Measurements from ENCODE around the gene LLGL2. TPM values are rescaled to one million over a fixed set of nuclear protein-coding genes. Genes with fewer than 3 reads are reported as not detected.
"Not testable (repeated sequence)": the region's sequence is repeated elsewhere in the genome, so short reads cannot be mapped to it uniquely, and the experiment has no call there.

Gene LLGL2
- total and polyA plus RNA-seq, 10 donors, result 28.6 to 153 (median 80.0) TPM

DNA sequence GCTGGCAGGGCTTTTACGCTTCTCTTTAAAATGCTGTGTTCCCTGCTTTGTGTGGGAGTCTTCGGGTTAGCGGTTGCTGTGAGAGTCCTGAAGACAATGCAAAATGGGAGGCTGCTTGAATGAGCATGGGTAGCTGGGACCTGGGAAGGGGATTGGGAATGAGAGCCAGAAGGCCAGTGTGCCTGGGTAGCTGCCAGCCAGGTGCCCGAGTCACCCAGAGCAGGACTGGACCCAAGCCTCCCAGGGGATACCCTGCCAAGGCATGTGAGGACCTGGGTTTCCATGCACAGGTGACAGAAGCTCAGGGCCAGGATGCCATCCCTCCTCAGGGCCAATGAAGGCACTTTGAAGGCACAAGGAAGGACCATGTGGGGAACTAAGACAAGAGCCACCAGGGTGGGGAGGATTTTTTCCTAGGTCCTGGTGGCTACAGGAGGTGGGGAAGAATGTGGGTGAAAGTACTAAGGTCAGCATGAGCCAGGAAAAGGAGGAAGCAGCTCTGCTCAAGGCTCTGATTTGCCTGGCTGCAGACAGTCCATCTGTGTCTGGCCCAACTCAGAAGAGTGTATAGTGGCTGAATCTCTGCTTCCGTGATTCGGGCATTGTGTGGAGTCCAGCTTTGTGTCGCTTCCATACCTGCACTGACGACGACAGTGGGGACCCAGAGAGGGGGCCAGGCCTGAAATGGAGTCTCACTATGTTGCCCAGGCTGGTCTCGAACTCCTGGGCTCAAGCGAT lies 48.6 kb upstream of the LLGL2 start:
- TF ChIP-seq, protein P1, sequence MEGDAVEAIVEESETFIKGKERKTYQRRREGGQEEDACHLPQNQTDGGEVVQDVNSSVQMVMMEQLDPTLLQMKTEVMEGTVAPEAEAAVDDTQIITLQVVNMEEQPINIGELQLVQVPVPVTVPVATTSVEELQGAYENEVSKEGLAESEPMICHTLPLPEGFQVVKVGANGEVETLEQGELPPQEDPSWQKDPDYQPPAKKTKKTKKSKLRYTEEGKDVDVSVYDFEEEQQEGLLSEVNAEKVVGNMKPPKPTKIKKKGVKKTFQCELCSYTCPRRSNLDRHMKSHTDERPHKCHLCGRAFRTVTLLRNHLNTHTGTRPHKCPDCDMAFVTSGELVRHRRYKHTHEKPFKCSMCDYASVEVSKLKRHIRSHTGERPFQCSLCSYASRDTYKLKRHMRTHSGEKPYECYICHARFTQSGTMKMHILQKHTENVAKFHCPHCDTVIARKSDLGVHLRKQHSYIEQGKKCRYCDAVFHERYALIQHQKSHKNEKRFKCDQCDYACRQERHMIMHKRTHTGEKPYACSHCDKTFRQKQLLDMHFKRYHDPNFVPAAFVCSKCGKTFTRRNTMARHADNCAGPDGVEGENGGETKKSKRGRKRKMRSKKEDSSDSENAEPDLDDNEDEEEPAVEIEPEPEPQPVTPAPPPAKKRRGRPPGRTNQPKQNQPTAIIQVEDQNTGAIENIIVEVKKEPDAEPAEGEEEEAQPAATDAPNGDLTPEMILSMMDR (IDR thresholded peaks at IDR 0.05 in 8 of 11, conservative IDR thresholded peaks at IDR 0.05 in 3 of 11), result no peak
- TF ChIP-seq POLR2A (IDR thresholded peaks at IDR 0.05) (no peak), POLR2AphosphoS5 (IDR thresholded peaks at IDR 0.05) (no peak)
- DNase-seq, result no peak
- intact Hi-C loops (cut with DNase I; ENCODE audit: low total_unique reads), result no loop called here
- Histone ChIP-seq H3K4me1 (peaks cover 10 to 67% (median 31%) of the 10 kb centered on the region in 6 donors), H3K27me3 (replicated peaks in 1 of 7) (no peaks in the 10 kb centered on the region), H3K4me3 (no peak overlapping the region), H3K9me3 (no peaks in the 10 kb centered on the region), H3K36me3 (peaks cover 0 to 81% (median 18%) of the 10 kb centered on the region in 6 donors), H3K27ac (peak overlapping the region in 7 of 8 donors; percentile 57 to 79 (median 64))
- WGBS, 5 donors, result 67 to 82% (median 69%) methylated on average over 9 to 11 of the region's 11 CpGs

DNA sequence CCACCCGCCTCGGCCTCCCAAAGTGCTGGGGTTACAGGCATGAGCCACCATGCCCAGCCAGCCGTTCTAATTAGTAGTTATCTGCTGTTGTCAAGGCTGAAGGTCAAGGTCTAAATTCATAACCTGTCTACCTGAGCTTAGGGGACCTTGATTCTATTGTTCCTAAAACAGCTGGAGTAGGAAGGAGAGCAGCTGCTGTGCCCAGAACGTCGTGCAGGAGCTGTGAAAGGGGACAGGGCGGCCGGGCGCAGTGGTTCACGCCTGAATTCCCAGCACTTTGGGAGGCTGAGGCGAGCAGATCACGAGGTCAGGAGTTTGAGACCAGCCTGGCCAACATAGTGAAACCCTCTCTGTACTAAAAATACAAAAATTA lies 48.0 kb upstream of the LLGL2 start:
- peaks cover 10 to 72% (median 33%) of the 10 kb centered on the region in 6 donors for H3K4me1 ChIP-seq
- H3K36me3 ChIP-seq, result peaks cover 0 to 77% (median 13%) of the 10 kb centered on the region in 6 donors
- H3K27me3 ChIP-seq (replicated peaks in 1 of 7); H3K9me3 ChIP-seq; DNase-seq; H3K4me3 ChIP-seq; intact Hi-C loops (cut with DNase I; ENCODE audit: low total_unique reads): not testable (repeated sequence)
- 76 to 87% (median 85%) methylated on average over 11 of the region's 11 CpGs for WGBS, 5 donors
- peak overlapping the region in 5 of 8 donors; percentile 41 to 79 (median 67) for H3K27ac ChIP-seq

DNA sequence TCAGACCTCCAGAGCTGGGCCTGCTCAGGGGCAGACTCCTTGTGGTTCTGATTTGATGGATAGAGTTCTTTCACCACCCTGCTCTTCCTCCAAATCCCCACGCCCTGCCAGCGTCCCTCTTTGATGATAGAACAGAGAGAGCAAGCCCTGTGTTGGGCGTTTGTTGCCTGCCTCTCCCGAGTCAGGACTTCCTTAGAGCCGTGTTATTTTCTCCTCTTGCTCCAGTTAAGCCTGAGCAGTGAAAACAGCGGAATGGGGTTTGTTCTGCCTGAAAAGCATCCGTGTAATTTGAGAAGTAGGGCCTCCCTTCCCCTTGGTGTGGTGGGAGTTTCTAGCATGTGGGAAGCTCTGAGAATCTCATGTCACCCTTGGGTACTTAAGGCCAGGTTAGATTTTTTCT lies 47.0 kb upstream of the LLGL2 start:
- 76 to 88% (median 86%) methylated on average over 7 of the region's 7 CpGs for WGBS, 5 donors
- no peak for DNase-seq
- Histone ChIP-seq H3K27ac (peak overlapping the region in 3 of 8 donors; percentile 18 to 41 (median 37)), H3K36me3 (peaks cover 0 to 72% (median 4%) of the 10 kb centered on the region in 6 donors), H3K4me1 (peaks cover 10 to 79% (median 35%) of the 10 kb centered on the region in 6 donors), H3K4me3 (no peak overlapping the region), H3K9me3 (no peaks in the 10 kb centered on the region), H3K27me3 (replicated peaks in 1 of 7) (no peaks in the 10 kb centered on the region)
- intact Hi-C loops (cut with DNase I; ENCODE audit: low total_unique reads), result no loop called here
- TF ChIP-seq, protein P1 (IDR thresholded peaks at IDR 0.05 in 8 of 11, conservative IDR thresholded peaks at IDR 0.05 in 3 of 11), result no peak
- no peak for TF ChIP-seq POLR2A (IDR thresholded peaks at IDR 0.05)
- no peak for TF ChIP-seq POLR2AphosphoS5 (IDR thresholded peaks at IDR 0.05)

GRCh38 chr17:75480281-75480680 lies 45.2 kb upstream of the LLGL2 start:
- intact Hi-C loops (cut with DNase I; ENCODE audit: low total_unique reads), result no loop called here
- no peaks in the 10 kb centered on the region for H3K9me3 ChIP-seq
- H3K36me3 ChIP-seq, result peaks cover 0 to 55% (median under 1%) of the 10 kb centered on the region in 6 donors
- H3K4me1 ChIP-seq, result peaks cover 10 to 80% (median 36%) of the 10 kb centered on the region in 6 donors
- no peaks in the 10 kb centered on the region for H3K27me3 ChIP-seq (replicated peaks in 1 of 7)
- TF ChIP-seq POLR2AphosphoS5 (IDR thresholded peaks at IDR 0.05) (no peak), POLR2A (IDR thresholded peaks at IDR 0.05) (no peak)
- TF ChIP-seq, protein P1 (IDR thresholded peaks at IDR 0.05 in 8 of 11, conservative IDR thresholded peaks at IDR 0.05 in 3 of 11), result no peak
- peak overlapping the region in 2 of 8 donors; percentile 24 to 48 for H3K27ac ChIP-seq
- 92 to 98% (median 94%) methylated on average over 6 of the region's 6 CpGs for WGBS, 5 donors
- no peak overlapping the region for H3K4me3 ChIP-seq
- DNase-seq, result no peak
